Mammary epithelial cell (primary cell): ENCODE data around the gene RITA1.

Source experiments
- CTCF ChIP-seq, 2 donors: IDR thresholded peaks in 1 of 2; conservative IDR thresholded peaks in 1 of 2; 2 replicates each; pipeline ENCODE4 v1.5.1; 2011 to 2012; ENCODE audit warnings: inconsistent platforms in 2 of 2, low read length in 2 of 2, mild to moderate bottlenecking in 2 of 2, control low read depth in 1 of 2, low read depth in 1 of 2; ENCODE audit not compliant: insufficient read depth in 1 of 2; ENCODE audit errors: extremely low read depth in 1 of 2
- EZH2 ChIP-seq: IDR thresholded peaks from 2 replicates; pipeline ENCODE4 v1.6.1; 2012; ENCODE audit warnings: low read length, inconsistent platforms, borderline replicate concordance

GRCh38 chr12:113220593-113221180 is 35.2 kb downstream of the RITA1 start:
- TF ChIP-seq CTCF (conservative IDR thresholded peaks at IDR 0.05 in 1 of 2, IDR thresholded peaks at IDR 0.05 in 1 of 2; ENCODE audit: extremely low read depth in 1 of 2, insufficient read depth in 1 of 2, low read depth in 1 of 2, low read length in 2 of 2) (no peak), EZH2 (no peak)
